Kidney (tissue), 14 donors: Measurements from ENCODE around the gene MIEF1. TPM values are rescaled to one million over a fixed set of nuclear protein-coding genes. Genes with fewer than 3 reads are reported as not detected.

ENCODE experiments used
- DNase-seq, 5 donors: peaks; one replicate each; pipeline ENCODE4 v3.0.0-alpha.2; 2013 to 2020
- FAIRE-seq: peaks from 2 replicates; lab custom pipeline; 2012; peaks lifted over from hg19 to GRCh38; lab: Jason Lieb, UNC
- H3K27ac ChIP-seq, 2 donors: one replicate each; pipeline ENCODE4 v1.7.0; 2013; ENCODE audit warnings: low read depth in 2 of 2, low read length in 2 of 2, inconsistent platforms in 1 of 2
- H3K27me3 ChIP-seq: one replicate; pipeline ENCODE4 v1.7.1; 2013; ENCODE audit warnings: low read length, inconsistent platforms; ENCODE audit not compliant: control insufficient read depth, insufficient read depth
- H3K36me3 ChIP-seq, 3 donors: one replicate each; pipeline versions ENCODE4 v1.7.0 to v1.7.1; 2013; ENCODE audit warnings: low read length in 3 of 3, control low read depth in 1 of 3, inconsistent platforms in 1 of 3; ENCODE audit not compliant: insufficient read depth in 3 of 3, control insufficient read depth in 2 of 3
- H3K4me1 ChIP-seq, 3 donors: one replicate each; pipeline versions ENCODE4 v1.7.0 to v1.7.1; 2013; ENCODE audit warnings: low read length in 3 of 3, inconsistent platforms in 1 of 3, low read depth in 1 of 3; ENCODE audit not compliant: control insufficient read depth in 2 of 3, insufficient read depth in 2 of 3
- H3K4me3 ChIP-seq, 3 donors: one replicate each; pipeline versions ENCODE4 v1.7.0 to v1.8.1; 2013; ENCODE audit warnings: low read length in 3 of 3, control low read depth in 1 of 3, inconsistent platforms in 1 of 3
- H3K9ac ChIP-seq, 3 donors: one replicate each; pipeline versions ENCODE4 v1.7.0 to v1.7.1; 2013; ENCODE audit warnings: low read length in 3 of 3, control low read depth in 1 of 3, inconsistent platforms in 1 of 3
- H3K9me3 ChIP-seq, 3 donors: one replicate each; pipeline versions ENCODE4 v1.7.0 to v1.7.1; 2013; ENCODE audit warnings: low read length in 3 of 3, control low read depth in 1 of 3, inconsistent platforms in 1 of 3; ENCODE audit not compliant: control insufficient read depth in 2 of 3, insufficient read depth in 1 of 3
- intact Hi-C: fragments of 100-400 bp; cut with DNase I; formaldehyde crosslinking; loops from one replicate; pipeline ENCODE4 v1.11.1; 2022
- polyA plus RNA-seq: library from polyadenylated mRNA; stranded (reverse); fragments of 350-450 nt; fragmentation: Illumina TruSeq; extraction: RNeasy Lipid Tissue Mini Kit (QIAGEN cat#74804); gene quantifications from one replicate; pipeline ENCODE4 v1.2.3, GENCODE V29; 2014; ENCODE audit warnings: low read depth, low replicate concordance; ENCODE audit not compliant: insufficient read depth
- total RNA-seq: library from RNA; stranded (reverse); fragmentation: NEBNext Ultra II Directional; extraction: Animal tissue kit (Norgen Biotek cat#: 25700); gene quantifications from one replicate; pipeline ENCODE4 v1.2.1, GENCODE V29; 2021
- TF ChIP-seq, protein P1 (sequence below): IDR thresholded peaks from 3 replicates; pipeline ENCODE4 v1.5.1; 2012; ENCODE audit warnings: mild to moderate bottlenecking, moderate library complexity, borderline replicate concordance; ENCODE audit not compliant: insufficient read depth; ENCODE audit errors: extremely low read depth
- donor health status: control.
- donor health status: control.
- donor health status: control.
- donor health status: control.
- donor health status: control.
- donor health status: DM: yes; HTN: yes; CAD: no.
- donor health status: Normal renal cell carcinoma (clear cell type).

The MIEF1 gene
- total and polyA plus RNA-seq, 2 donors from 2014 or later = 13.0 to 27.9 TPM

DNA sequence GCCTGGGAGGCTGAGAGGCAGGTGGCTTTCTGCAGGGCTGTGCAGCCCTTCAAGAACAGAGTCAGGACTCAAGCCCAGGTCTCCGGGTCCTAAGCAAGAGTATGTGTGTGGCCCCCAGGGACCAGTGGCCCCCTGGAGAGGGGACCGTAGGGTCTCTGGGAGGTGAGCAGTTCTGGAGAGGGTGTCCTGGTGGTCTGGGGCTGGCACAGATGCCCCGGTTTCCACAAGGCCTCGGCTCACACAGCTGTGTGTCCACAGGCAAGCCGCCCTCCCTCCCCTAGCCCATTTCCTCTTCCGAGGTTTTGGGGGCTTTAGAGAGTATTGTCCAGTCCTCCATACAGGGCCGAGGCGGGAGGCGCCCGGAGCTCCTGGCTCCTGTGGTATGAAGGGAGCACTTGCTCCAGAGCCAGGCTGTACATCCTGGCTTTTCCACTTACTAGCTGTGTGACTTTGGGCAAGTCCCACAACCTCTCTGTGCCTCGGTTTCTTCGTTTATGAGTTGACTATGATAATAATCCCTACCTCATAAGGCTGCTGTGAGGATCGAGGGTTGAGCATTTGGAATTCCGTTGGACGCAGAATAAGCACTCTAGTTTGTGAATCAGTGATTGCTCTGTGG is 33.9 kb downstream of the MIEF1 start:
- Histone ChIP-seq H3K27me3 (no peaks in the 10 kb centered on the region), H3K36me3 (no peaks in the 10 kb centered on the region), H3K9me3 (no peaks in the 10 kb centered on the region), H3K4me3 (no peak overlapping the region), H3K27ac (no peak overlapping the region), H3K4me1 (peaks cover 0 to 14% (median 11%) of the 10 kb centered on the region in 3 donors), H3K9ac (no peak overlapping the region)
- DNase-seq (no peak), FAIRE-seq (no peak)
- TF ChIP-seq, protein P1, sequence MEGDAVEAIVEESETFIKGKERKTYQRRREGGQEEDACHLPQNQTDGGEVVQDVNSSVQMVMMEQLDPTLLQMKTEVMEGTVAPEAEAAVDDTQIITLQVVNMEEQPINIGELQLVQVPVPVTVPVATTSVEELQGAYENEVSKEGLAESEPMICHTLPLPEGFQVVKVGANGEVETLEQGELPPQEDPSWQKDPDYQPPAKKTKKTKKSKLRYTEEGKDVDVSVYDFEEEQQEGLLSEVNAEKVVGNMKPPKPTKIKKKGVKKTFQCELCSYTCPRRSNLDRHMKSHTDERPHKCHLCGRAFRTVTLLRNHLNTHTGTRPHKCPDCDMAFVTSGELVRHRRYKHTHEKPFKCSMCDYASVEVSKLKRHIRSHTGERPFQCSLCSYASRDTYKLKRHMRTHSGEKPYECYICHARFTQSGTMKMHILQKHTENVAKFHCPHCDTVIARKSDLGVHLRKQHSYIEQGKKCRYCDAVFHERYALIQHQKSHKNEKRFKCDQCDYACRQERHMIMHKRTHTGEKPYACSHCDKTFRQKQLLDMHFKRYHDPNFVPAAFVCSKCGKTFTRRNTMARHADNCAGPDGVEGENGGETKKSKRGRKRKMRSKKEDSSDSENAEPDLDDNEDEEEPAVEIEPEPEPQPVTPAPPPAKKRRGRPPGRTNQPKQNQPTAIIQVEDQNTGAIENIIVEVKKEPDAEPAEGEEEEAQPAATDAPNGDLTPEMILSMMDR = no peak
- intact Hi-C loops = loop anchor here (10.0 kb wide), 1 partner anchor 489 kb away; no protein-coding TSS in a partner anchor

- no peak overlapping the region for H3K27ac ChIP-seq
- H3K9ac ChIP-seq = no peak overlapping the region
- no peak overlapping the region for H3K4me3 ChIP-seq
- FAIRE-seq = no peak
- no peaks in the 10 kb centered on the region for H3K9me3 ChIP-seq
- TF ChIP-seq, protein P1 = no peak
- intact Hi-C loops = loop anchor here (10.0 kb wide), 1 partner anchor 488 kb away; no protein-coding TSS in a partner anchor
- H3K4me1 ChIP-seq = peaks cover 0 to 7% (median 4%) of the 10 kb centered on the region in 3 donors
- no peaks in the 10 kb centered on the region for H3K27me3 ChIP-seq
- DNase-seq = no peak
- no peaks in the 10 kb centered on the region for H3K36me3 ChIP-seq
Measured at GRCh38 chr22:39536711-39537110, 34.6 kb downstream of the MIEF1 start.

- H3K27me3 ChIP-seq = no peaks in the 10 kb centered on the region
- no peak for FAIRE-seq
- no peaks in the 10 kb centered on the region for H3K9me3 ChIP-seq
- TF ChIP-seq, protein P1 = no peak
- H3K9ac ChIP-seq = no peak overlapping the region
- H3K36me3 ChIP-seq = no peaks in the 10 kb centered on the region
- intact Hi-C loops = loop anchor here (10.0 kb wide), 1 partner anchor 487 kb away; no protein-coding TSS in a partner anchor
- no peak overlapping the region for H3K4me3 ChIP-seq
- no peak overlapping the region for H3K27ac ChIP-seq
- DNase-seq = no peak
- peaks cover 0 to 3% (median 0%) of the 10 kb centered on the region in 3 donors for H3K4me1 ChIP-seq
Measured at GRCh38 chr22:39537975-39538374, 35.9 kb downstream of the MIEF1 start.
